HG02588 (cell line): Measurements from ENCODE around the gene CCNJL.
"Not testable (repeated sequence)": the region's sequence is repeated elsewhere in the genome, so short reads cannot be mapped to it uniquely, and the experiment has no call there.

Source experiments
- ATAC-seq: cut with Tn5 transposase; IDR thresholded peaks from one replicate; pipeline ENCODE4 v1.9.1; 2021; ENCODE audit warnings: mild to moderate bottlenecking, moderate library complexity; ENCODE audit not compliant: unreplicated experiment

The CCNJL gene

DNA sequence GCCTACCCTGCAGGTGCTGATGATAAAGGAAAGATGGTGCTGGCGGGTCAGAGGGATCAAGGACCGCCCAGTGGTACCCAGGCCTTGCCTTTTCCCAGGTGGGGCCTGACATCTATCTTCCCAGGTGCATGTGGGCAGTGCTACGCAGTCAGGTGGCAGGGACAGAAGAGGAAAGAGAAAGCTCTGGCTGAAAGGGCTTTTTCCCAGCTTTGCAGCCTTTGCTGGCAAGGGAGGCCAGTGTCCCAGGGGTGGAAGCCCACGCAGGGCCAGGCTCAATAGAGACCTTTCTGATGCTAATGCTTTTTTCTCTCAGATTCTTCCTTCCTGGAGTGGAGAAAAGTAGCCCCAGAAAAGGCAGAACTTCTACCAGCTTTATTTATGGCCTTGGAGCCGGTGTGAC is 46.3 kb downstream of the CCNJL start:
- ATAC-seq = no peak

DNA sequence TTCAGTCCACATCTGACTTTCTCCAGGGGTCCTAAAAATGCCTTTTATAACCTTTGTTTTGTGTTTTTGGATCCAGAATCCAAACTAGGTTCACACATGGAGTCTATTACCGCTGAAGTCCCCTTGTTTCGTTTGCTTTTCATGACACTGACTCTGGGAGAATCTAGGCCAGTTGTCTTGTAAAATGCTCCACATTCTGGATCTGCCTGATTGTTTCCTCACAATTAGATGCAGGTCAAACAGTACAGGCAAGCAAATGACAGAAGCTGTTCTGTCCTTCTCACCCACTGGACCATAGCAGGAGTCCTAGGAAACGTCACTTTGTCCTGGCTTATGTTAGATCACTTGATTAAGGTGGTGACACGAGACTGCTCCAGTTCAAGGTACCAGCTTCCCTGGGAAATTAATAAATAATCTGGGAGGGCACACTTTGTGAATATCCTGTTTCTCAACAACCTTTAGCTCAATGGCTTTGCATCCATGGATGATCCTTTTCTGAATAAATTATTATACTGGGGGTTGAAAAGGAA is 49.0 kb downstream of the CCNJL start:
- ATAC-seq = no peak

DNA sequence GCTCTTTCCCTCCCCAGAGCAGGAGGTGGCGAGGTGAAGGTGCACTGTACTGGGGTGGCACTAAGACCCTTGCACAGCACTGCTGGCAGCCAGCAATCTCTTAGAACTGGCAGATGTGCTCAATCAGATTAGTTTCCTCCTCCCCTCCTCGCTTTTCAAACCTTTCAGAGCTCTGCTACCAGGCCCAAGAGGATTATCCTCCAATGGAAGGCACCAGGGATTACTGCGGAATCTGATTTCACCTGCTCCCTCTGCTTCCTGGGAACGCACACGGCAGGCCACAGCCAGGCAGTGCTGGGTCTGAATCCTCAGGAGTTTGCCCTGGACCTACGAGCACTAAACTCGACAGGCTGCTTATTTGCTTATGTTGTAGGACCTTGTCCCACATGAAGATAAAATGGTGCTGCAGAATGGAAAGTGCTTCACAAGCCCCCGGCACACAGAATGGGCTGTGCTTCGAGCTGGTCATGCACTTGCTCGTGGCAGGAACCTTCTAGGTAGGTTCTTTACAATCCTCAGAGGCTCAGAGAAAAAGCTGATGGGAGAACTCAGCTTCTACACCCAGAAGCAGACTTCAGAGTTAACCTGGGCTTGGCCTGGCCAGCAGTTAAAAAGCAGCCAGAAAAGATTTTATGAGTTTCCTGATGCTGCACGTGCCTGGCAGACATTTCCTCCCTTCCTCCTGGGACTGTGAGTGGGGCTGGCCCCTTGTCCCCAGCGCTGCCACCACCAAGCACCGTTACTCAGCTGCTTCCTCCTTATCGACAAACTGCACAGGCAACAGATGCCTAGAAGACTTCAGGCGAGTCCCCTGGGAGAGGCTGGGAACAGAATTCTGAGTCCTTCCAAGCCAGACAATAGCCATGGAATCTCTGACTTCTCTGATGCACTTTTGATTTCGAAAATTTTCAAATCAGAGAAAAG is 50.0 kb downstream of the CCNJL start:
- ATAC-seq = no peak

DNA sequence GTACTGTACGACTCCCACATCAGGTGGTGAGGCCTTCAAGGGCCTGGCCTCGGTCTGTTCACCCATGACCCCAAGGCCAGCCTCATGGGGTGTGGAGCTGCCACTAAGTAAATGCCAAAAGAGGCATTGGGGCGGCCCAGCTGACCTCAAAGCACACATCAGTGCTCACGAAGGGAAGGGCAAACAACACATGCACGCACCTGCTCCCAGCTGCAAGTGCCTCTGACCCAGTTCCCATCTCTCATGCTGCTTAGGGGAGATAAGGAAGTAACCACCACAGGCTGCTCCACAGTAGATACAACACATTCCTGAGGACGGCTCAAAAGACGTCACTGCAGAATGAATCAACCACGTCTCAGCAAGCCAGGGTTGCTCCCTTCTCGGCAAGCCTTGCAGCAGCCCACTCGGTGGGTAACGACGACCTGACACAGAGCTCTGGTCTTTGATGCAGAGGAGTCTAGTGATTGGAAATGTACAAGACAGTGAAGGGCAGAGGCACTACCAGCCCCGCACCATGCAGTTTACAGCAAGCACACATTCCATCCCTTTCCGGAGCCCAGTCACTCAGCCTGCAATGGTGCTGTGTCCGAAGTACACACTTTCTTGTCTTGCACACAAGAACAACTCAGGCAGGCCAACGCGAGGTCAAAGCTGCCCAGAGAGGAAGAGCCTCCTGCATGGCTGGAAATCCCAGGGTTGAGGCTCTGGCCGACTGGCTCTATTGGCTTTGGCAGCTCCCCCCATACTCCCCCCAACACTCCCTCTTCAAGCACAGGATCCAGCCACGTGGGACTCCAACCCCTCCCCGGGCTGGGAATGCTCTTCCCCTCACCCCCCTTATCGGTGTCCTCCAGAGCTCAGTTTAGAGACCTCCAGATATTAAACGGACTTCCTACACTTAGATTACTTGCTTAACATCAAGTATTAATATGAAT is 51.2 kb downstream of the CCNJL start:
- ATAC-seq = no peak

DNA sequence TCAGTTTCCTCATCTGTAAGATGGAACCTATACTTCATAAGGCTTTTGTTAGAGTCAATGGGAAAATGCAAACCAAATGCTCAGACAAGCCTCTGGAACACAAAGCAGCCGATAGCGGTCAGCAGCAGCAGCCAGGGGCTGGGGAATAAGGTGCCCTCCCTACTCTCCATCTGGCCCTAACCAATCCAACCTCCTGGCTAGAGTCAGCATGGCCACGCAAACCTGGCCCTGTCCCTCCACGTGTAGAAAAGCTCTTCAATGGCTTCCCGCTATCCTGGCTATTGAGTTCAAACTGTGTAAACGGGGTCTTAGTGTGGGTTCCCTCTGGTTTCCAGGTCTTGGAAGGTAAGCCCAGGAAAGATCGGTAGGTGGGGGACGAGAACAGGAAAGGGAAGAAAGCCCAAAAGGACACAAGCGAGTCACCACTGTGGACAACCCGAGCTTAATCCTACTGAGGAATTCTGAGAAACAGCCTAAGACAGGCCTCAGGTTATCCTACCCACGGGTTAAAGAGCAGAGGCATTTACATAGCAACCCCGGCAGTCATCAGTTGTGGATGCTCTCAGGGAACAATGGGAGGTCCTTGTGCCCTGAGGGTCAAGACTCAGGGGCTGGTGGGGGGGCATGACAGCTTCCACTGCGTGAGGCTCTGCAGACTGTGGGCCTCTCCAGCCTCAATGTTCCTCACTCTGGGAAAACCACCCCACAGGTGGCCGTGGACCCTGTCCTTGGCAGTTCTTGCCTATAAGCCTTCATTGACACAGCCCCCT is 52.2 kb downstream of the CCNJL start:
- ATAC-seq = no peak

DNA sequence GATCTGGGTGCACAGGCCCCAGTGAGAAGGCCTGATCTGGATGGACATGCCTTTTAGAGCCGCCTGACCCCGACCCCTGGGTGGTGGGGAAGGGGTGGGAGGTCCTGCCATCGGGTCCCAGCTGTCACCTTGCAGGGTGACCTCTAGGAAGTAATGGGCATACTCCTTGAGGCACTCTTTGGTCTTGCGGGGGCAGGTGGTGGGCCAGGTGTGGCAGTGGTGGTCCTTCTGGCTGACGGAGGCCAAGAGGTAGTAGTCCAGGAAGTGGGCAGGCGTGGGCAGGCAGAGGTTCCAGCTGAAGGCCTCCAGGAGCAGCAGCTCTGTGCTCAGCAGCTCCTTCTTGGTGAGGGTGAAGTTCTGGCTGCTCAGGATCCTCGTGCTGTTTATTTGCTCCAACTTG is 53.0 kb downstream of the CCNJL start:
- ATAC-seq = no peak

DNA sequence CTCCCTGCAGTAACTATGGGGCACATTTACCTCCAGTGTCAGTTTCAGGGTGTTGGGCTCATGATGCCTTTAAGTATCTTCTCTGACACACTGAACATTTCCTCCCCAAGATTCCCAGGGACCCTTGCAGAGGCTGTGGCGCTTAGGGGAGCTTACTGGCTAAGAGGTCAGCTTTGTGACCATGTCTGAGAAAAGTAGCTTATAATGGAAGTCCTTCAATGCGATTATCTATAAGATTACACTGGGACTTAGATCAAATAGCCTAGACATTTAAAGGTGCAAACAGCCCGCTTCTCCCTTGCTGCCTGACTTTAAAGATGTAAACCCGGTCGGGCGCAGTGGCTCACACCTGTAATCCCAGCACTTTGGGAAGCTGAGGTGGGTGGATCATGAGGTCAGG is 57.7 kb downstream of the CCNJL start:
- ATAC-seq = no peak

DNA sequence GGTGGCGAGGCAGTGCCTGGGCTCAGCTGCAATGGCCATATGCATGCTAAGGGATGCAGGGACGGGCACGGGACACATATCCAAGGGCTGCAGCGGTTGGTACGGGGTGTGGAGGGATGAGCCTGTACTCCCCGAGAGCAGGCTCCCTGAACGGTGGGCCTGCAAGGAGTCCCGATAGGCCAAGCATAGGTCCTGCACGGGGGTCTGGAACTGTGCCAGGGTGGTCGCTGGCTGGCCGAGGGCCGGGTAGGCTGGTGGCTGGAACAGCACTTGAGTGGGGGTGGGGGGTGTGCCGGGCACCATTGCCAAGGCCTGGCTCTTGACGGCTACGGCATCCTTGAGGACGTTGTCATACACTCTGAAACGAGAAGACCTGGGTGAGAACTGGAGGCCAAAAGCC is 58.9 kb downstream of the CCNJL start:
- ATAC-seq = no peak

DNA sequence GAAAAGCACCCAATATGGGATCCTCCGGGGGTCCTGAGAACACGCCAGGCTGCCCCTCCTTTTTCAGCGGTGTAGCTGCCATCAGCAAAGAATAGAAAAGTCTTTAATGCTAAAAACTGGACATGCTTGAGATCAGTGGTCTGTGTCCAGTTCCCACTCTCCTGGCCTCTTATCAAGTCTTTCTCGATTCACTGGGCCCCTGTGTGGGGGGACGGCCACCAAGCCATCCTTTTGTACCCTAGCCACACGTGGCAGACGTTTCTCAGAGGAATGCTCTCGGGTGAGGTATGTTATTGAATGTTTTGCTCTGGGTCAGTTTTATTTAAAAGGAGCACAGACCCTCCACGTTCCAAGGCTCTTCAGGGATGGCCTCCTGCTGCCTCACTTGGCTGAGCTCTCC is 59.4 kb downstream of the CCNJL start:
- ATAC-seq = no peak

DNA sequence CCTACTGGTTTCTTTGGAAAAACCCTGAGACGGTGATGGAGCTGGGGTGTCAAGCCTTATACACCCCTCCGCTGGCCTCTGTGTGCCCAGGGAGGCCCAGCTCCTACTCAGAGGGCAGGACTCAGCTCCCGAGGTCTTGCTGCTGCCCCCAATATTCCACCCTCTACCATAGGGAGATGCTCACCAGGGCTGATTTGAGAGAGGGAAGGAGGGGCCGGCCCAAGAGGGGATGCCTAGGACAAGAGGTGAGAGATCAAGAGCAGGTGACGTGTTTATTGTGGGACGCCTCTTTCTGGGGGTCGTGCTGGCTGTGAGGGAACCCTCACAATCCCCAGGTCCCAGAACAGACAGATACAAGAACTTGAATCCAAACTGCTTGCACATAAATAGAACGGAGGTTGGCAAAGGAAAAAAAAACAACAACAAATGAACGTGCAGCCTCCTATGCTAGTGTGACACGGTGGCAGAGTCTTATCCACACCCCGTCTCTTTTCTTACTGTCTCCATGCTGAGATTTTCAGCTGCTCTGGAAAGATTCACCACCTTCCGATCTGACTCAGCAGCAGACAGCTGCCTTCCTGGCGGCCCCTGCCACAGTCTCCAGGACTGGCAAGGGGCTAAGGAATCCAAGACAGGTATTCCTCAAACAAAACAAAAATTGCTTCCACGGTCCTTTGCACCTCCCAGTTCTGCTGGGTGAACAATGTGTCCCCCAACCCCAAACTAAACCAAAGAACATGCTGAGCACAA is 60.8 kb downstream of the CCNJL start:
- ATAC-seq = no peak

DNA sequence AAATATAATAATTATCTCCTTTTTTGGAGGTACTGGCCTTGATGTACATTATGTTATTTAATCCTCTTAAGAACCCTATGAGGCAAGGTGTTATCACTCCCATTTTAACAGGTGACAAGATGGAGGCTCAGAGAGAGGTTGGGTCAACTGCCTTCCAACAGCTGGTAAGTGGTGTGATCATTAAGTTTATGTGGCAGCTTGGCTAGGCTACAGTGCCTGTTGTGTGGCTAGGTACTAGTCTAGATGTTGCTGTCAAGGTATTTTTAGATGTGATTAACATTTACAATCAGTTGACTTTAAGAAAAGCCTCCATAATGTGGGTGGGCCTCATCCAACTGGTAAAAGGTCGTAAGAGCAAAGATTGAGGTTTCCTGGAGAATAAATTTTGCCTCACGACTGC is 61.5 kb downstream of the CCNJL start:
- no peak for ATAC-seq

DNA sequence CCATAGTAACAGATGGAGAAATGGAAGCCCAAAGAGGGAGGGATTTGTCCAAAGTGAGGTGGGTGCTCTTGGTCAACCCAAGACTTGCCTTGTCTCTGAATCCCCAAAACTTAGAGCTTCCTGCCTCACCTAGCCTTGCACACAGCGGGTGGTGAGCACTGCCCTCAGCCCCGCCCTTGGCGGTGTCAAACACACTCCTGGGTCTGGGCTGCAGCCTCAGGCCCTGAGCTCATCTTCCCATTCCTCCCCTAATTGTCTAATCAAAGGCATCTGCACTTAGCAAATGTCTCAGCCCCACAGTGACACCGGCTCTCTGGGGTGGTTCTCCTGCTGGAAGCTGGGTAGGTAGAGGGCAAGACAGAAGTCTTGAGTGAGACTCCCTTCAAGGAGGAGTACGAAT is 62.1 kb downstream of the CCNJL start:
- ATAC-seq = no peak

DNA sequence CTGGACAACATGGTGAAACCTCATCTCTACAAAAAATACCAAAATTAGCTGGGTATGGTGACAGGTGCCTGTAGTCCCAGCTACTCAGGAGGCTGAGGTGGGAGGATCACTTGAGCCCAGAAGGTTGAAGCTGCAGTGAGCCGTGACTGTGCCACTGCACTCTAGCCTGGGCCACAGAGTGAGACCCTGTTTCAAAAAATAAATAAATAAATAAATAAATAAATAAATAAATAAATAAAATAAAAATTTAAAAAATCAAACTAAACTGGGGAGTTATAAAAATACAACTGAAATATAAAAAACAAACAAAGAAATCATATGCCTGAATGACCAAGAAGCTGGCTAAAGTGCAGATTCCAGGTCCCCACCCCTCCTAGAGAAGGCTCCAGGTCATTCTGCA is 62.8 kb downstream of the CCNJL start:
- ATAC-seq = not testable (repeated sequence)

DNA sequence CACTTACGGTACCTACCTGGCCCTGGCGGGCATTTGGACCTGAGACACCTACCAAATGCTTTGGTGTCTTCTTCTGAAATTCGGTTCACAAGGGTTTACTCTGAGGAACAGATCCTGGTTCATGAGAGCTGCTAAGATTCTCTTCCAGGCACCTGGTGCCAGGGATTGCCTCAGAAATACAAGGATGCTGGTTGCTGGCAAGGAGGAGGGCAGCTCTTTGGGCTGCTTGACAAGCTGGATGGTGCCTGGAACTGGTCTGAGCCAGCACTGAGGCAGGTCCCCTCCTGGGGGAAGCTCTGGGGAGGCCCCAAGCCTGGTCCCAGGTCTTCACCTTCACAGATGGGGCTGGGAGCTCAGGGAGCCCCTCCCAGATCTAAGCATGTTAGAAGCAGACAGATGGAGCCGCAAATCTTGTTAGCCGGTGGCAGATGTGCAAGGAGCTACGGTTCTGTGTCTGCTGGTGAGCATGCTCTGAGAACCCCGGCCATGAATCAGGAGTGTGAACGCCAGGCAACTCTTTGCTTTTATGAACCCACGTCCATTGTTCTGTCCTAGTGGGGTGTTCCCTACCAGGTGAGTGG is 66.8 kb downstream of the CCNJL start:
- ATAC-seq = no peak

DNA sequence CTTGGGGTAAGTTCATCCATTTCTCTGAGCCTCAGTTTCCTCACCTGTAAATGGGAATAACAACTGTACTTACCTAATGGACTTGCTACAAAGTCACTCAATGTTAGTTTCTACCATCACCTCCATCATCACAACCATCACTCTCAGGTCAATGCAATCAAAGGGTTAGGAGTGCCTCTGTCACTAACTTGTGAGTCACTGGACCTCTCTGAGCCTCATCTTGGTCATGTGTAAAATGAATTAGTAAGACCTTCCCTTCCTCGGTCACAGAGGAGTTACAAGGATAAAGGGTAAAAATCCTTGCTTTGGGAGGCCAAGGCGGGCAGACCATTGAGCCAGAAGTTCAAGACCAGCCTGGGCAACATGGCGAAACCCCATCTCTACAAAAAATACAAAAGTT is 70.2 kb downstream of the CCNJL start:
- no peak for ATAC-seq

DNA sequence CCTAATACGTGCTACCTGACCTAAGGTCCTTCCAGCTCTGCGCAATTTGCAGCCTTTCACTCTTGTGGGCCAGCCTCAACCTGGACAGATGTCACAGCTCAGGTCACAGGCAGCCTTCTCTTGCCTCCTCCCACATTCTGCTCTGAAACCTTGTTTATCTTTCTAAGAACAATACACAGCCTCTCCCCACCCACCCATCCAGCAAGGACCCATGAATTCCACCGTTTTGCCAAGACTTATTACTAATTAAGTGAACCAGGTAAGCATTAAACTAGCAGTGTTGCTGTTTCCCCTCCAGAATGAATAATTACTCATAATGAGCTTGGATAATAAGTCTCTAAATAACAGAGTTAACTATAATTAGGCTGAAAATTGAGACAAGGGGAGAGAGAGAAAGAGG is 72.0 kb downstream of the CCNJL start:
- ATAC-seq = no peak

DNA sequence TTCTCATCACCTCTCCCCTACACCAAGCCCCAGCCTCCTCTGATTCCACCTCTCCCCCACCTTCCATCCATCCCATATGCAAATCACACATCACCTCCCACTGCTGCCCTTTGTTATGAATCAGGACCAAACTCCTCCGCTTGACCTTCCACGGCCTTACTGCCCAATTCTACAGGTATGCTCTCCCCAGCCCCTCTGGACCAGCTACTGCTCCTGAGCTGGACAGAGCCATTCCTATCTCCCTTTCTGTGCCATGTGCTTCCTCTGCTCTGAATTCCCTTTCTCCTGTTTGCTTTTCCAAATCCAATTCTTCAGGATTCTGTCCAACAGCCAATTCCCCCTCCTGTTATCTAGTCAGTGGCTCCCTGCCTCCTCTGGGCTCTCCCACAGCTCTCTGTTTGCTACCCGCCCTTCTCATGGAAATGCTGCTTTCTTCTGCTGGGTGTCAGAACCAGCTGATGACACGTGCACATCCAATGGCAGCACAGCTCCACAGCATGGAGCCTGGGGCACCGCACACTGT is 74.7 kb downstream of the CCNJL start:
- ATAC-seq = no peak

DNA sequence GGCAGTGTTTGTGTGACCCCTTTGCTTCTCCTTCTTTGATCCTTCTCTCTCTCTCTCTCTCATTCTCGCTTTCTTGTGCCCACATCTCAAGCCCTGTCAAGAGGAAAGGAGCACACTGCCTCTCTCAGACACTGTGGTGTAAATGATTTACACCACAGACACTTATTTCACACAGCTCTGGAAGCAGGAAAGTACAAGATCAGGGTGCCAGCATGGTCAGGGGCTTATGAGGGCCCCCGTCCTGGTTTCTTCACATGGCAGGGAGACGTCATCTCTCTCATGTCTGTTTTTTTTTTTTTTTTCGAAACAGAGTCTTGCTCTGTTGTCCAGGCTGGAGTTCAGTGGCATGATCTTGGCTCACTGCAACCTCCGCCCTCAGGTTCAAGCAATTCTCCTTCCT is 76.6 kb downstream of the CCNJL start:
- no peak for ATAC-seq

DNA sequence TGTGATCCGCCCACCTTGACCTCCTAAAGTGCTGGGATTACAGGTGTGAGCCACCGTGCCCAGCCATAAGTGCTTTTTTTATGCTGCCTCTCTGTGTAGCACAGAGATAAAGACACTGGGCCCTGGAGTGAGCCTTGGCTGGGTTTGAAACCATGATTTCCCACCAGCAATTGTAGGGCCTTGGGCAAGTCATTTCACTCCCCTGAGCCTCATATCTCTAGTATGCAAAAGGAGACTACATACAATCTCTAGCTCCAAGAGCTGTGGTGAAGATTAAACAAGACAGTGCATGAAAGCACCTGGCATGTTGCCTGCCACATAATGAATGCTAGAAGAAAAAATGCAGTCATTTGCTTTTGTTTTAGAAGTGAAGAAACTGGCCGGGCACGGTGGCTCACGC is 79.1 kb downstream of the CCNJL start:
- ATAC-seq = no peak
